GM18526 (cell line): Measurements from ENCODE around the gene THEM4.

Source experiments
- POLR2A ChIP-seq: IDR thresholded peaks from 3 replicates; pipeline ENCODE4 v1.6.1; 2011; ENCODE audit not compliant: insufficient read length; ENCODE audit errors: extremely low read depth

The THEM4 gene

GRCh38 chr1:151834239-151834638 is 75.1 kb downstream of the THEM4 start:
- no peak for TF ChIP-seq POLR2A

GRCh38 chr1:151833172-151833900 is 76.0 kb downstream of the THEM4 start:
- TF ChIP-seq POLR2A, result no peak

GRCh38 chr1:151832318-151832980 is 76.9 kb downstream of the THEM4 start:
- TF ChIP-seq POLR2A, result no peak

GRCh38 chr1:151831605-151832004 is 77.7 kb downstream of the THEM4 start, which contains the start of gene RORC:
TSS of gene RORC (minus strand) at chr1:151831802. CDS start at chr1:151831764, 38 bp downstream.
- no peak for TF ChIP-seq POLR2A

- no peak for TF ChIP-seq POLR2A
Measured at GRCh38 chr1:151831256-151831591, 78.1 kb downstream of the THEM4 start.

- TF ChIP-seq POLR2A, result no peak
Measured at GRCh38 chr1:151830055-151830454, 79.3 kb downstream of the THEM4 start.

- no peak for TF ChIP-seq POLR2A
Measured at GRCh38 chr1:151829352-151830046, 79.8 kb downstream of the THEM4 start.

- no peak for TF ChIP-seq POLR2A
Measured at GRCh38 chr1:151828921-151829320, 80.4 kb downstream of the THEM4 start.

GRCh38 chr1:151827853-151828252 is 81.5 kb downstream of the THEM4 start:
- TF ChIP-seq POLR2A, result no peak

- no peak for TF ChIP-seq POLR2A
Measured at GRCh38 chr1:151825751-151826660, 83.3 kb downstream of the THEM4 start.

- no peak for TF ChIP-seq POLR2A
Measured at GRCh38 chr1:151825204-151825603, 84.1 kb downstream of the THEM4 start.
